ENCODE results near the gene ARL5C. TPM values are rescaled to one million over a fixed set of nuclear protein-coding genes. Genes with fewer than 3 reads are reported as not detected.

The ARL5C gene
- total RNA-seq, 1 donor from 2014 or later = not detected

Other genes with a start within 250 kb of the ARL5C start
- gene FBXO47, start 198.8 kb downstream of the ARL5C start, total RNA-seq = 0.08 TPM in 1 of 2 replicates, not detected in the other
- gene PLXDC1, start 14.5 kb downstream of the ARL5C start, total RNA-seq = 0.60 TPM in 1 of 2 replicates, not detected in the other
- 21.8 and 22.3 TPM in 2 replicates for gene CACNB1, start 31.5 kb upstream of the ARL5C start, total RNA-seq
- 2,114 and 2,133 TPM in 2 replicates for gene RPL19, start 34.1 kb upstream of the ARL5C start, total RNA-seq
- 0.08 TPM in 1 of 2 replicates, not detected in the other for gene STAC2, start 59.8 kb upstream of the ARL5C start, total RNA-seq
- gene FBXL20, start 235.5 kb upstream of the ARL5C start, total RNA-seq = 20.1 and 25.6 TPM in 2 replicates

Measured in activated T-helper 1 cell treated with anti-CD3 and anti-CD28 coated beads, Interleukin-12 subunit alpha, Interleukin-12 subunit beta, Interleukin-2, Interleukin-4 antibody, amounts not matched to agents 30 ng/mL and 10 ng/mL and 1 ng/mL, durations not matched to agents 14 hours and 24 hours and 36 hours (primary cell).